IPS-11a (cell line): ENCODE results near the gene ZNF740.

Experiments used
- H3K4me3 ChIP-seq: one replicate; pipeline ENCODE4 v1.5.1; 2013; ENCODE audit warnings: low read depth, low read length, control low read depth

The ZNF740 gene

DNA sequence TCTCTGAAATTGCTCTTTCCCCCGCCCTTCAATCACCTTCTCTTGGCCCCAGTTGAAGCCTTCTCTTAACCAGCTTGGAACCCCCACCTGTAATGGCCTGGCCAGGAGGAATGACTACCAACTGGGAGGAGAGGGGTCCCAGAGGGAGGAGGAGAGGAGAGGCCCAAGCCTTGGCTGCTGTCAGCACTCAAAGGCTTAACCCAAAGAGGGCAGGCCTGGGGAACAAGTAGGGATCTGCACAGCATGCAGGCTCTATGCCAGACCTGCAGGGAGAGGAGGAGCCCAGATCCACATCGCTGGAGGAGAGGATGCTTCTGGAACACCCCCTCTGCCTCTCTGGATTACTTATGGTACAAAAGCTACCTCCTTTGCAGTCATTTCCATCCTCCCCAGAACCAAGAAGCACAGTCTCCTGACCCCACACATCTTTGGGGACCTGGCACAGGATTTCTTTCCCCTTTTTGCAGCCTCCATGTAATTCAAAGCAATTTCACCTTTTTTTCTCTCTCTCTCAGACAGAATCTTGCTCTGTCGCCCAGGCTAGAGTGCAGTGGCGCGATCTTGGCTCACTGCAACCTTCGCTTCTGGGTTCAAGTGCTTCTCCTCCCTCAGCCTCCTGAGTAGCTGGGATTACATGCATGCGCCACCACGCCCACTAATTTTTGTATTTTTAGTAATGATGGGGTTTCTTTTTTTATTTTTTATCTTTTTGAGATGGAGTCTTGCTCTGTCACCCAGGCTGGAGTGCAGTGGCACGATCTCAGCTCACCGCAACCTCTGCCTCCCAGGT is 45.3 kb downstream of the ZNF740 start:
- H3K4me3 ChIP-seq: no peak overlapping the region

GRCh38 chr12:53226815-53227214 is 46.3 kb downstream of the ZNF740 start:
- no peak overlapping the region for H3K4me3 ChIP-seq

DNA sequence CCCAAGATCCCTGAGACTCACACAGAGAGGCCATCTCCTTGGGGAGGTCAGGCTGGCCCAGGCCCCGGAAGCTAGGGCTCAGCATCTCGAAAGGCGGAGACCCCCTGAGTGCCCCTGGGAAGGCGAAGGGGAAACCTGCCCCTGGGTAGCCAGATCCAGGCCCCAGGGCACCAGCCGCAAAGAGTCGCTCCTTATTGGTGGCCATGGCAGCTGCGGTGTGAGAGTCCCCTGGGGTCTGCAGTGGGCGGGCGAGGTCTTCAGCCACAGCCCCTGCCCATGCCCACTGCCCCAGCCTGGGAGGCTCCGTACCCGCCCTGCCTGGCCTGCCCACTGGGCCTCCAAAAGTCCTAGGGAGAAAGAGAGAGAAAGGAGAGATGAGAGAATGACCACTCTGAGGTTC is 46.8 kb downstream of the ZNF740 start:
- H3K4me3 ChIP-seq: no peak overlapping the region

- H3K4me3 ChIP-seq: no peak overlapping the region
Measured at GRCh38 chr12:53227836-53228235, 47.3 kb downstream of the ZNF740 start.

DNA sequence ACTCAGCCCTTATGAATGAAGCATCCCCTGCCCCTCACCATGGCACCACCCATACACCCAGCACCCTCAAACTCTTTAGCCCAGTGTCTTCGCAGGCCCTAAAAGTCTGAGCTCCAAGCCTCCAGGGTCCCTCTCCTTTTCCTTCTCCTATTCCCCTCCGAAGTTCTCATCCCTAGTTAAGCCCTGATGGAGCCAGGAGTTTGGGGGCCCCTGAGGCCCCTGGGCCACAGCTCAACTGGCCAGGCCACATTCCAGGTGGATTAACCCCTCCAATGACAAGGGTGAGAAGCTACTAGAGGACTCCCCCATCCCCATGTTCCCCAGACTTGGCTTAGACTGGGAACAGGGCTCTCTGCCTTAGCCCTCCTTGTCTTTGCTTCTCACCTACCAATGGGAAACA is 48.9 kb downstream of the ZNF740 start:
- H3K4me3 ChIP-seq: no peak overlapping the region

GRCh38 chr12:53230108-53230845 is 49.8 kb downstream of the ZNF740 start:
- H3K4me3 ChIP-seq: no peak overlapping the region

- H3K4me3 ChIP-seq: peak overlapping the region; percentile 55
Measured at GRCh38 chr12:53231671-53231920, 51.1 kb downstream of the ZNF740 start.

- H3K4me3 ChIP-seq: peak within 1 kb of the TSS; percentile 55
Measured at GRCh38 chr12:53231921-53232645, 51.6 kb downstream of the ZNF740 start, which contains the start of gene RARG. TSS of gene RARG (minus strand) at chr12:53232209. CDS start at chr12:53227545, 4,664 bp downstream.

DNA sequence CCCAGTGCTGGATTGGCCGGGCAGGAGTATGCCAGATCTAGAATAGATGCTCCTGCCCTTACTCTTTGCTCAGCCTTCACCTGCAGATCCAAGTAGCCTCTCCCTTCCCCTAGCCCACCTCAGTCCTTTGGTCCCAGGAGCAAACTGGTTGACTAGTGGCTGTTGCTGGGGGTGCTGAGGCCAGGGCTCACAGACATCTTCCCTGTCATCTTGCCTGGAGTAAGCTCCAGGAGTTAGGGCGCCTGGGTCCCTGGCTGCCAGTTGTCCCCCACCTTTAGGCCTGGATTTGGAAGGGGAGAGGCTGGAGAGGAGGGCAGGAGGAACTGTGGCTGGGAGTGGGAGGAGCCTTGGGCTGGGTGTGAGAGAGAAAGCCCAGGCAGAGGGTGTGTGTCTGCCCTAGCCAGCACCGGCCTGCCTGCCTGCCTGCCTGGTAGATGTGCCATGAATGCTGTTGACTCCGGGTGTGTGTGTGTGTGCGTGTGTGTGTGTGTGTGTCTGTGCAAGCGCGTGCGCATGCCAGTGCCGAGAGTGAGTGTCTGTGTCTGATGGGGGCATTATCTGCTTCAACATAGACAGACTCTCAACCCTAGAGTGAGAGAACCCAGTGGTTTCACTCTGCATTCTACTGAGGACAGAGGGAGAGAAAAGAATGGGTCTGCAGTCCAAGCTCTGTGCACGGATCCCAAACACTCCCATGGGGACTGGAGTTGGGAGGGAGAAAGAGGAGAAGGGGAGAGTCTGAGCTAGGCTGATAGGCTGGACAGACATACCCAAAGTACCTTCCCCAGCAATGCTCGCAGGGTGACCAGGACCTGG is 52.3 kb downstream of the ZNF740 start:
- H3K4me3 ChIP-seq: peak overlapping the region; percentile 33

DNA sequence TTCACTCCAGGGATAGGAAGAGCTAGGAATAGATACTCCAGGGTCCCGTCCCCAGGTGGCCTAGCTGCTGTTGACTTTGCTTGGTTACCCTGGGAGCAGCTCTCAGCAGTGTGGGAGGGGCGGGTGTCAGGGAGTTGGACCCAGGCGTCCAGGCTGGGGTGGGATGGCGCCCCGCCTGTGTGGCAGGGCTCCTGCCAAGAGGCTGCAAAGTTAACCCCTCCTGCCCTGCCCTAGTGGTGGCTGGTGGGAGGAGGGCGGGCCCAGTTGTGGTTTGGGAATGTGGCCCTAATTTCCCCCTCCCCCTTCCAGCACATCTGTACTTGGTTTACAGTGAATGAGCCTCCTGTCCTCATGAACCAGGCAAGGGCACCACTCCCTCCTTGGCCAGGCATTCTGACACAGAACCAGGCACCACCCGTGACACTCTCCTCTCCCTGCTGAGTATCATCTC is 53.2 kb downstream of the ZNF740 start:
- no peak overlapping the region for H3K4me3 ChIP-seq

GRCh38 chr12:53234271-53234914 is 53.9 kb downstream of the ZNF740 start:
- H3K4me3 ChIP-seq: no peak overlapping the region

- no peak overlapping the region for H3K4me3 ChIP-seq
Measured at GRCh38 chr12:53235164-53235563, 54.6 kb downstream of the ZNF740 start.

DNA sequence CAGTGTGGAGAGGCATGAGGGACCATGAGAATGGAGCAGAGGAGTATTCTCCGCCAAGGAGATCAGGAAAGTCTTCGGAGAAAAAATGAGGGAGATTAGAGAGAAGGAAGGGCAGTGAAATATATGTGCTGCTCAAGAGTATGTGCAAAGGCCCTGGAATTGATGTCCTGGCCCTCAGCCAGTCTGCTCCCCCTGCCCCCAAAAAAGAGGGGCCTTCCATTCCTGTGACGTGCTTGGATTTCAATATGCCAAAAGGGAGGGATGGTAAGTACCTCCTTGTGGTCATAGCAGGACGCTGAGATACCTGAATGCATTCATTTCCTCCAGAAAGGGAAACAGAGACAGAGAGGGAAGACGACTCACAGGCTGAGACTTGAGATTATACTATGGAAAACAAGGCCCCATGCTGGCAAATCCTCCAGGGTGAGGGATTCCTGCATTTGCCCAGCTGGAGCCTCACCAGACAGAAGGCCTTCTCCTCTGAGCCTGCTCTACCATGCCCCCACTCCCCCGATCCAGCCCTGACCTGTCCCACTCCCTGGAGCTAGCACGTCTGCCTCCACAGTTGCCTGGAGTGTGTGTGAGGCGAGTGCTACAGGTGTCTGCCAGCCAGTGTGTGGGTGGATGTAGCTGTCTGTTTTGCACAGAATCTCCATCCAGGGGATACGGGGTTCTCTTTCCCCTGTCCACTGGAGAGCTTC is 55.4 kb downstream of the ZNF740 start:
- no peak overlapping the region for H3K4me3 ChIP-seq

GRCh38 chr12:53236443-53237111 is 56.1 kb downstream of the ZNF740 start:
- H3K4me3 ChIP-seq: no peak overlapping the region

- no peak overlapping the region for H3K4me3 ChIP-seq
Measured at GRCh38 chr12:53239643-53240258, 59.2 kb downstream of the ZNF740 start.

GRCh38 chr12:53241623-53242412 is 61.3 kb downstream of the ZNF740 start:
- no peak overlapping the region for H3K4me3 ChIP-seq

DNA sequence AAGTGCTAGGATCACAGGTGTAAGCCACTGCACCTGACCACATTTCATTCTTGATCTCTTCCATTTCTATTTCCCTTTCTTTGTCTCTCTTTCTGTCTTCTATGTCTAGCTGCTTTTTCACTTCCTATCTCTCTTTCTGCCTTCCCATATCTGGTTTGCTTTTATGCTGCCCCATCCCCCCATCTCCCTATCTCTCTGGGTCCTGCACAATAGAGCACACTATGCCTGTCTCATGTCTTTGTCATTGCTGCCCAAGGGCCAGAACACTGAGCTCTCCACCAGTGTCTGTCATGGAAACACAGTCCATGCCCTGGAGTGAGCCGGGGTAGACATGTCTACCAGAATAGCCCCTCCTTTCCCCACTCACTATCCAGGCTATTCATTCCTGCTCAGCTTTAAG is 63.8 kb downstream of the ZNF740 start:
- H3K4me3 ChIP-seq: no peak overlapping the region
